GM12878 (cell line): ENCODE results near the gene ZBTB7B. TPM values are rescaled to one million over a fixed set of nuclear protein-coding genes. Genes with fewer than 3 reads are reported as not detected.

ENCODE experiments used
- ATF3 ChIP-seq: IDR thresholded peaks from 2 replicates; pipeline ENCODE4 v1.6.1; 2011; ENCODE audit warnings: low read depth, mild to moderate bottlenecking, low read length, moderate library complexity, borderline replicate concordance; ENCODE audit errors: extremely low read depth
- ATF7 ChIP-seq: fragments of 450-650 bp; IDR thresholded peaks from 2 replicates; pipeline ENCODE4 v1.6.1; 2016; ENCODE audit warnings: low read depth, mild to moderate bottlenecking
- BHLHE40 ChIP-seq, 2 experiments: fragments of 450-650 bp in 1 of 2; IDR thresholded peaks; 2 replicates each; pipeline ENCODE4 v1.6.1; 2011 to 2017; ENCODE audit warnings: low read depth in 2 of 2, borderline replicate concordance in 1 of 2, improper control_type of control experiment in 1 of 2, low read length in 1 of 2, mild to moderate bottlenecking in 1 of 2
- CBFB ChIP-seq: IDR thresholded peaks from 2 replicates; pipeline ENCODE4 v1.6.1; 2016; ENCODE audit warnings: antibody characterized with exemption, low read depth
- CBX3 ChIP-seq: fragments of 200-600 bp; sonication (generic); IDR thresholded peaks from 2 replicates; pipeline ENCODE4 v1.6.1; 2016; ENCODE audit warnings: low read depth, borderline replicate concordance
- ELK1 ChIP-seq: IDR thresholded peaks from 2 replicates; pipeline ENCODE4 v1.6.1; 2012; ENCODE audit warnings: low read depth, low read length, improper control_type of control experiment
- FOXM1 ChIP-seq: IDR thresholded peaks from 2 replicates; pipeline ENCODE4 v1.6.1; 2012; ENCODE audit warnings: low read depth, mild to moderate bottlenecking, inconsistent platforms, low read length, moderate library complexity
- GATAD2B ChIP-seq: fragments of 450-650 bp; conservative IDR thresholded peaks from 2 replicates; pipeline ENCODE4 v1.6.1; 2017; ENCODE audit warnings: low read depth, mild to moderate bottlenecking, moderate library complexity
- IRF4 ChIP-seq: IDR thresholded peaks from 2 replicates; pipeline ENCODE4 v1.6.1; 2011; ENCODE audit warnings: low read depth, low read length
- PML ChIP-seq: IDR thresholded peaks from 2 replicates; pipeline ENCODE4 v1.6.1; 2012; ENCODE audit warnings: low read length, inconsistent platforms
- ZBTB40 ChIP-seq: fragments of 450-650 bp; IDR thresholded peaks from 2 replicates; pipeline ENCODE4 v1.6.1; 2016; ENCODE audit warnings: mild to moderate bottlenecking, moderate library complexity, borderline replicate concordance
- polyA plus RNA-seq, 11 experiments: library from polyadenylated mRNA; depleted of rRNA in 4 of 11; unstranded in 6 of 11; stranded (reverse) in 5 of 11; fragments of >200 nt; fragmentation: Nextera tagmentation in 4 of 11; fragmentation: Illumina TruSeq in 1 of 11; extraction: Ambion mirVana in 4 of 11; extraction: Trizol in 1 of 11; gene quantifications; 1 replicate in 1 of 11; 2 replicates in 10 of 11; pipeline versions ENCODE4 v1.2.1 to v1.2.3, GENCODE V29; 2011 to 2016; ENCODE audit warnings: inconsistent platforms in 2 of 11, missing spikeins in 2 of 11, low read depth in 1 of 11
- total RNA-seq, 4 experiments: library from RNA; depleted of rRNA in 3 of 4; stranded (reverse); fragments of >200 nt in 3 of 4; fragmentation: Illumina TruSeq in 1 of 4; extraction: Trizol in 1 of 4; gene quantifications; 2 replicates each; pipeline versions ENCODE4 v1.2.1 to v1.2.3, GENCODE V29; 2013 to 2021
- TF ChIP-seq, protein P1 (sequence below): fragments of 450-650 bp; IDR thresholded peaks from 2 replicates; pipeline ENCODE4 v1.6.1; 2014; ENCODE audit warnings: mild to moderate bottlenecking
- TF ChIP-seq, protein P2 (sequence below): fragments of 450-650 bp; IDR thresholded peaks from 2 replicates; pipeline ENCODE4 v1.6.1; 2017; ENCODE audit warnings: mild to moderate bottlenecking
- TF ChIP-seq, protein P3 (sequence below): fragments of 450-650 bp; IDR thresholded peaks from 2 replicates; pipeline ENCODE4 v1.6.1; 2016; ENCODE audit warnings: mild to moderate bottlenecking

The ZBTB7B gene
- total and polyA plus RNA-seq, 10 of the 15 experiments (the other 5 are each of a cell fraction or from before 2014, with no cell fraction given), result 0.11 to 44.9 (median 11.3) TPM

GRCh38 chr1:155003766-155004351 is 1.3 kb downstream of the ZBTB7B start (continued):
- TF ChIP-seq ZBTB40 (peak; percentile 63; the same call in 1 of the 2 replicates), ELK1 (peak; percentile 92), FOXM1 (no peak), ATF3 (no peak), BHLHE40 (IDR thresholded peaks at IDR 0.05; ENCODE audit: borderline replicate concordance in 1 of 2, low read depth in 2 of 2, low read length in 1 of 2) (peak; percentile 57 to 86; a peak in 3 of 4 replicates), ATF7 (no peak), IRF4 (no peak), CBX3 (no peak), CBFB (no peak), PML (no peak), GATAD2B (0 out of 2 replicates have a peak, but pooled peaks have one; percentile 19)
- TF ChIP-seq, protein P1, sequence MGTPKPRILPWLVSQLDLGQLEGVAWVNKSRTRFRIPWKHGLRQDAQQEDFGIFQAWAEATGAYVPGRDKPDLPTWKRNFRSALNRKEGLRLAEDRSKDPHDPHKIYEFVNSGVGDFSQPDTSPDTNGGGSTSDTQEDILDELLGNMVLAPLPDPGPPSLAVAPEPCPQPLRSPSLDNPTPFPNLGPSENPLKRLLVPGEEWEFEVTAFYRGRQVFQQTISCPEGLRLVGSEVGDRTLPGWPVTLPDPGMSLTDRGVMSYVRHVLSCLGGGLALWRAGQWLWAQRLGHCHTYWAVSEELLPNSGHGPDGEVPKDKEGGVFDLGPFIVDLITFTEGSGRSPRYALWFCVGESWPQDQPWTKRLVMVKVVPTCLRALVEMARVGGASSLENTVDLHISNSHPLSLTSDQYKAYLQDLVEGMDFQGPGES, result no peak
- TF ChIP-seq, protein P2, sequence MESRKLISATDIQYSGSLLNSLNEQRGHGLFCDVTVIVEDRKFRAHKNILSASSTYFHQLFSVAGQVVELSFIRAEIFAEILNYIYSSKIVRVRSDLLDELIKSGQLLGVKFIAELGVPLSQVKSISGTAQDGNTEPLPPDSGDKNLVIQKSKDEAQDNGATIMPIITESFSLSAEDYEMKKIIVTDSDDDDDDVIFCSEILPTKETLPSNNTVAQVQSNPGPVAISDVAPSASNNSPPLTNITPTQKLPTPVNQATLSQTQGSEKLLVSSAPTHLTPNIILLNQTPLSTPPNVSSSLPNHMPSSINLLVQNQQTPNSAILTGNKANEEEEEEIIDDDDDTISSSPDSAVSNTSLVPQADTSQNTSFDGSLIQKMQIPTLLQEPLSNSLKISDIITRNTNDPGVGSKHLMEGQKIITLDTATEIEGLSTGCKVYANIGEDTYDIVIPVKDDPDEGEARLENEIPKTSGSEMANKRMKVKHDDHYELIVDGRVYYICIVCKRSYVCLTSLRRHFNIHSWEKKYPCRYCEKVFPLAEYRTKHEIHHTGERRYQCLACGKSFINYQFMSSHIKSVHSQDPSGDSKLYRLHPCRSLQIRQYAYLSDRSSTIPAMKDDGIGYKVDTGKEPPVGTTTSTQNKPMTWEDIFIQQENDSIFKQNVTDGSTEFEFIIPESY, result no peak
- TF ChIP-seq, protein P3, sequence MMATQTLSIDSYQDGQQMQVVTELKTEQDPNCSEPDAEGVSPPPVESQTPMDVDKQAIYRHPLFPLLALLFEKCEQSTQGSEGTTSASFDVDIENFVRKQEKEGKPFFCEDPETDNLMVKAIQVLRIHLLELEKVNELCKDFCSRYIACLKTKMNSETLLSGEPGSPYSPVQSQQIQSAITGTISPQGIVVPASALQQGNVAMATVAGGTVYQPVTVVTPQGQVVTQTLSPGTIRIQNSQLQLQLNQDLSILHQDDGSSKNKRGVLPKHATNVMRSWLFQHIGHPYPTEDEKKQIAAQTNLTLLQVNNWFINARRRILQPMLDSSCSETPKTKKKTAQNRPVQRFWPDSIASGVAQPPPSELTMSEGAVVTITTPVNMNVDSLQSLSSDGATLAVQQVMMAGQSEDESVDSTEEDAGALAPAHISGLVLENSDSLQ, result no peak
- TF ChIP-seq, all 136 proteins: peak for 9
